Stimulated activated CD8-positive, alpha-beta memory T cell treated with anti-CD3 and anti-CD28 coated beads, Interleukin-4, amount 100 ng/mL, for 24 hours (primary cell): ENCODE measurements around the gene SASH1.

Source experiments
- DNase-seq: peaks from one replicate; pipeline ENCODE4 v3.0.0-alpha.2; 2020; ENCODE audit warnings: low read depth

The SASH1 gene

DNA sequence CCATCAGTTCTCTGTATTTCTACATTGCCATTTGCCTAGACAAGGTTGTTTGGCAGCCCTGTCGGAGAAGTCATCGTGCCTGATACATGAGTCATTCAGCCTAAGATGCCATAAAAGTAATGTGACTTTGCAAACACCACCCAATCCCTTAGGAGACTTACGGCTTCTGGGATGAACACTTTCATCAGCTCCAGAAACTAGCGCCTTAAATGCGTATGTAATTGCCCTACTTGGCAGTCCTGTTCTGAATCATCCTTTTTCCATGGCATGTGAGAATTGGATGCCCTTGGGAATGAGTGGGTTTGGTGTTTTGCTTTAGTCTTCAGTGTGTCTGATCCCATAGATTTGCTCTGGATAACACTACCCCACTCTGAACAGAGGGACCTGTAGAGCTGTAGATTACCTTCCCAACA lies 158.5 kb downstream of the SASH1 start:
- no peak for DNase-seq

DNA sequence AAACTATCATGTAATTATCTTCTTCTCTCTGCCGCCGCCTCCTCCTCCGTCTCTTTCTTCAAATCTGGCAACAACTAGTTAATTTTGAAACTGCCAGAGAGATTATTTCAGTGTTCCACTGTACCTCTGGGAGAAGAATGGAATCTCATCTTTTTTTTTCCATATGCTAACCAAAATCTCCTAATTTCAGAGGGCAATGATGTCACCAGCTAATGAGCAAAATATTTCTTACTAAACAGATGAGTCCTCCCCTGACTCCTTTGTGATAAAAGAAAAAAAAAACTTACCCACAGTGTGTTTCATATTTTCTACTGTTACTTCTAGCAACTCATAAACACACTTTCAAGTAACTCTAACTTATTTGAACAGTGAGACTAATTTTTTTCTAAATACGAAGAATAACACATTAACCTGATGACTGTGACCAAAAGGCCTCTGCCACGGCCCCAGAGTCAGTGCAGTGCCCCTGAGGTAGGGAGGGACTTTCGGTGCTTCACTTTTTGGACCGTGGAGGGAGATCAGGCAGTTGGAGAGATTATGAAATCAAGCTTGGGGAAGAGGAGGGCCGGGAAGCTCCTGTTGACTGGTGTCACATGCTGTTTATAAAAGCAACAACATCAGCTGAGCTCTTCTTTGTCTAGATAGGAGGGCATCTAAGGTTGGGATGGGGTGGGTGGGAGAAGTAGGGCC lies 159.6 kb downstream of the SASH1 start:
- no peak for DNase-seq

DNA sequence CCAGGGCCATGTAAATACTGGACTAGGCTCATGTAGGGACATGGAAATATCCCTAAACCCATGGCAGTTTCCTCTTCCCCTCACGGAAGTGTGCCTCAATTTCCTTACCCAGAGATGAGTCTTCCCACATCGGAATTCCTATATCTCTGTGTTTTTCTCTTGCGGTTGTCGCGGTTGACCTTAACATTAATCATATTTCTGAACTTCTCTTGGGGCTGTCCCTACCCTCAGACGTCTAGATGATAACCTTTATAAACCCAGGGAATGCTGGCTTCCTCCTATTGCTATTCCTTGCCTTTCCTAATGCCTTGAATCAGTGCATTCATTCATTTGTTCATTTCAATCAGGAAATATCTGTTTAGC lies 160.1 kb downstream of the SASH1 start:
- no peak for DNase-seq

DNA sequence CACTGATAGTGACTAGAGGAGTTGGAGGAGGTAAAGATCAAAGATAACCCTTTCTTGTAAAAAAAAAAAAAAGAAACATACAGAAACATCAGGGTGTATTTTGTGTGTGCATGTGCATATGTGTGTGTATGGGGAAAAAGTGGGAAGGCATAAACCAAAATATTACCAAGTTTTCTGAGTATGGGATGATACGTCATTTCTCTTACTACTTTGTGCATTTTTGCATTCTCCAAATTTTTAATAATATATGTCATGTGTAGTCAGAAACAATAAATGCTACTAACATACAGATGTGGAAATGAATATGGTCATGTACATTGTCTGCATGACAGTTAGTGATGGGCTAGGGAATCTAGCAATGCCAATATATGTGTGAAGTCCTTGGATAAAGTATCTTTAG lies 161.1 kb downstream of the SASH1 start:
- no peak for DNase-seq

DNA sequence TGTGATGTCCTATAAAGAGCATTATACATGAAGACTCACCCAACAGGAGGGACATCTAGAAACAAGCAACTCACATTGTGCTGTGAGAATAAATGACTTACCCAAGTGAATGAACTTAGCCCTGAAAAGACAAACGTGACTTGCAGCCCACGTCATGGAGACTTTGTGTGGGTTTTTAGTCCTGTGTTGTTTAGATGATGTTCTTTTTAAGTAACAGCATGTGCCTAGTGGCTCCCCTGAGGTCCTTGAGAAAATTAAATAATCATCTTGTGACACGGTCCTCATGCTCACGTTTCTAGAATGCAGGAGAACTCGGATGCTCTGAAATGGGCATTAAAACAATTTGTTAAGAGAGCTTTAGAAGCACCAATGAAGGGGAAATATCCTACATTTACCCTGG lies 165.1 kb downstream of the SASH1 start:
- DNase-seq = no peak

DNA sequence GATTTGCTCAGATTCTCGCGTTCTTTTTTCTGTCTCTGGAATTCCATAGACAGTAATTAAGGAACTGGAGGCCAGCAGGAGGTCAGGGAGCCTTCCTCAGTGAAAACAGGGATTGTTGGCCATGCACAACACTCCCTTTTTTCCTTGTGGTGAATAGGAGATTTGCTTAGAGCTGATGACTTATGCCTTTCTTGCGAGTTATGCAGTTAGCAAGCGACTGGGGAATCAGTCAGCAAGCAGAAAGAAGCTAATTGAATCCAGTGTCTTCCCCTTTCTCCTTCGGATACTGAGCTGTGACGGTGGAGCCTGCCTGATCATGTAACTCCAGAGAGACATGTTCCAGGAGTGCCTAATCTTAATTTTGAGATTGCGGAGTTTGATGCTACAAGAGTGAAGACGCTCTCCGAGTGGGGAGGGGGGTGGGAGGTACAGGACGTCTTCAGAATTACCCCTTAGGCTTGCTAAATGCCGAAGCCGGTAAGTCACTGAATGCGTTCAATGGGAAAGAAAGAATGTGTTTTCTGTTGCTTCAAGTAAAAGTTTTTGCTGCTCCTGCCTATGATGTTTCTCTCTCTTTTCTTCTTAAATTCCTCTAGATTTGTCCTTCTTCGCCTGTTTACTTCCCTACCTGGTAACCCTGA lies 165.9 kb downstream of the SASH1 start:
- DNase-seq = no peak

DNA sequence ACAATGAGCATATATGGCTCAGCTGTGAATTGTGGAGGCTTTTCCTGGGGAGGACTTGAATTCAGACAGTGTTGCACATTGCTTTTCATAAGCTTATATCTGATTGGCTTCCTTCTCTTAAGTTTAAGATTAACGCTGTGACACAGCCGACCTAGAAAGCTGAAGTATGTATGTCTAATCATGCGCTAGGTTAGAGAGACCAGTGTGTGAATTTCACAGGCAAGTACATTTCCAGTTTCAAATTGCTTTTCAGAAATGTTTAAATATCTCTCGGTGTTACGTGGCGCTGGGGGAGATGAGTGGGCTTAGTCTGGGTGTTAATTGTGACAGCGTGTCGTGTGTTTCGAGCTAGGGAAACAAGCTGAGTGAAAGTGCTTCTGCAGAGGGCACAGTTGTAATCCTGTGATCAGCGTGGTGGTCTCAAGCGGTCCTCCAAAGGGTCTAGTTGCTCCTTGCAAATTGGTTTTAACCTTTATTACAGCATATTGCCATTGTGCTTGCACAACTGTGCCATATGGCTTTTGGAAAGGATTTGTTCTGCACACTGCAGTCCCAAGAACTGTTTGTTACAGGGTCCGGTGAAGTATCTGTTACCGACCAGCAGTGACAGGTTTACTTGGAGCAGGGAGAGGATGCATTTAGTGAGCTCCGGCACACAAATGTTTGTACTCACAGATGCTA lies 166.6 kb downstream of the SASH1 start:
- no peak for DNase-seq

DNA sequence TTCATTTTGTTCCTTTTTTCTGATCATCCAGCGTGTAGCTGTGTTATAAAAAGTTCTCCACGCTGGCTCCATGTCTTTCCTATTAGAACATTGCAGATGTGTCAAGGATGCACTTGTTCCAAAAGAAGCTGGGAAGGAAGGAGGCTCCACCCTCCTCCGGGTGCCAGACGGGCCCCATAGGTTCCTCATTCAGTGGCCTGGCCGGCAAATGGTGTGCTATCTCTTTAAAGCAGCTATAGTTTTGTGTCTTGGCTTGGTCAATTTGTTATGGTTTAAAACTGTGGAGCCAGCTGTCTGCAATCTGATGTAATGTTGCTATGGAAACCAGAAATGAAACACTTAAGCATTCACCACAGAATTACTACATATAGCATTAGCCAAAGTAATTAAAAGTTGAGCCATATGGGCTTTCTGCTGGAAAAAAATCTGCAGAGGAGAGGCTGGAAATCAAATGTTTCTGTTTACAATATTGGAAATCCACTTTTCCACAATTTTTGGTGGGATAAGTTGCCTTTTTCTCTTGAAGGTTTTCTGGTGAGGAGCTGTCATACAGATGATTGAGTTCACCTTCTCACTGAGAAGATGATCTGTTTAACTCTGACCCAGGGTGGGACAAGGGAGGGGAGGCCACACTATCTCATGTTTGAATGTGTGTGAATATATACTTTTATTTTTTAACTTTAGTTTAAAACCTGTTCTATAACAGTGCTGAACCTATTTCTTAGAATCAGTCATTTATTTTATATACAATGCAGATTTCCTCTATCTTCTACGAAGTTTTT lies 167.4 kb downstream of the SASH1 start:
- no peak for DNase-seq

DNA sequence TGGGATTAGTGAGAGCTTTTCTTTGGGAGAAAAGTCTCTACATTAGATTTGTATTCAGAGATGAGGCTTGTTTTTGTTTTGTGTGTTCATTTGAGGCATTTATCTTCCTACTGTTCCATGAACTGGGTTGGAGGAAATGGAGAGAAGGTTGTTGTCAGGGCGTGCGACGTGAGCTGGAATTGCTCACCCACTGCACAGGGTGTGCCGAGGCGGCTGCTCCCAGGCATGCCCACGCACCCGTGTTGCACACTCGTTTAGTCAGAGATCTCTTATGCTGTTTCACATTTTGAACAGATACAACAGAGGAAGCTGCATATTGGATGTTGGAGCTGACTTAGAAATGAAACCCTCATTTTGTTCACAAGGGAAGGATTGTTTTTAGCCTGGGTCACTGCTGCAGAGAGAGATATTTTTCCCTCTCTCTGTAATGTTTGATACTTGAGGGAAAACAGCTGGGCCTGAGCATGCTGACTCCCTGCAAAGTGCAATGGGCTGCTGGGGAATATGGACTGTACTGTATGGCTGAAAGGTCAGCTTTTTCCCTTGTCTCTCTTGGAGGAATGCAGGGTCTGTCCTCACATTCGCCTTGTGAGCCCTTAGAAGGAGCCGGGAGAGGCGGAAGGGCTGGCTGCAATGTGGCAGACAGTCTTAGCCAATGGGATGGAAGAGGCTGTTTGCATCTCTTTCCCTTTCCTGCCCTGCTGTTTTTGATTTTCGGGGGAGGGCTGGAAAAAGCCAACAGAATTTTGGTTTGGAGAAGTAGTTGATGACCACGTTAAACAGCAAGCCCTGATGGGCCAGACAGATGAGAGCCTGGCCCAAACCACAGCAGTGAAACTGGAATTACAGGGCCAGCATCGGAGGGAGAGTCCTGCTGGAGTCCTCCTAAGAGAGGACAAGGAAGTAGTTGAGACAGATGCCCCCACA lies 170.8 kb downstream of the SASH1 start:
- DNase-seq = no peak

DNA sequence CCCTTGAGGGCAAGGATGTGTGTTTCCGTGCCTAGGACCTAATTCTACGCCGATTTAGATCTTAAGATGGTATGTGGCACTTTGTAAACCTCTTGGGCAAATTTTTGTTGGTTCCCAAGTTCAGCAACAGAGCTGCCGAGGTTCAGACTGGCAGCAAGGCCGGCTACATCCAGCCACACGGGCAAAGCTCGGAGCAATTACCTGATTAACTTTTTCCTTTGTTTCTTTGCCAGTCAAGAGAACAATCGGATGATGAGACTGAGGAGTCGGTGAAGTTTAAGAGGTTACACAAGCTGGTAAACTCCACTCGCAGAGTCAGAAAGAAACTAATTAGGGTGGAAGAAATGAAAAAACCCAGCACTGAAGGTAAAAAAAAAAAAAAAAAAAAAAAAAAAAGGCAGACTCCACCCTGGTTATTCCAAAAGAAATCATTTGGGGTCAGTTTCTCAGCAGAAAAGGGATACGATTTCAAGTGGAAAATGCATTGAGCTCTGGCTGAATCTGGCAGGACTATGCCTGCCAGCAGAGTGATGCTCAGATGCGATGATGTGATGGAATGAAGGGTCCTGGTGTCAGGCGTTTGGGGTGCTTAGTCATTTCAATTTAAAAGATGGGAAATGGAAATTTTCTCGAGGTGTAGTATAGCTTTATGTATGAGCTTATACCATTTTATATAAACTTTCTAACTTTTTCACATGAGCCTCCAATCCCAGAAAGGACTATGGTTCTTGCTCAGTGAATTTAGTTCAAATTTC lies 171.6 kb downstream of the SASH1 start:
- DNase-seq = no peak

DNA sequence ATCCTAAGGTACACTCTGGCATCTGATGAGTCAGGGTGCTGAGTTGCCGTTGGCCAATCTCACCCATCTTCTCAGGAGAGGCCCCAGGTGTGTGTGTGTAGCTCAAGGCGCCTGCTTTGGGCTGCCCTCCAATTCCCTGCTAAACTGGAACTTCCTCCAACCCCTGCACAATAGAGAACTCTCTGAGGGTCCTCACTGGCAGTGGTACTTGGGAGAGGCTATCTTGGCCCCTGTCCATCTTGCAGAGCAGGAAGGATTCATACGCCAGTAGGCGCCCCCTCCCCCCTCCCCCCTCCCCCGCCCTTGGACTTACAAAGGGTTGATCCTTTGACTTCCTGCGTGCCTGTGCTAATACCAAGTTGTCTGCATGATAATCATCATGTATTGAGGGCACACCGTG lies 173.6 kb downstream of the SASH1 start:
- no peak for DNase-seq

DNA sequence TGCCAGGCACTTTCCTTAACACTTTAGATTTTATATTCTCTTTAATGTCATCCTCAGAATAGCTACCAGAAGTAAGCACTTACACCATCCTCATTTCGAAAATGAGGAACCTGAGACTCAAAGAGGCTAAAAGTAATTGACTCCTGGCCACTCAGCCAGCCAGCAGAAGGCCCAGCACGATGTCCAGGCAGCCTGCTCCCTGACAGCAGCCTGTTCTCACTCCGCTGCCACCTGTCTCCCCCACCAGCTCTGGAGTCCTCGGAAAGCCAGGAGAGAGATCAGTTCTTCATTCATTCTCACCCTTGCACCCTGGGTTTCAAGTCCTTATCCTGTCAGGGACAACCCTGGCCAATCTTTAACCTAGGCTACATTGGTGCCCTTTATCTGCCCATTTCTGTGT lies 174.0 kb downstream of the SASH1 start:
- no peak for DNase-seq

DNA sequence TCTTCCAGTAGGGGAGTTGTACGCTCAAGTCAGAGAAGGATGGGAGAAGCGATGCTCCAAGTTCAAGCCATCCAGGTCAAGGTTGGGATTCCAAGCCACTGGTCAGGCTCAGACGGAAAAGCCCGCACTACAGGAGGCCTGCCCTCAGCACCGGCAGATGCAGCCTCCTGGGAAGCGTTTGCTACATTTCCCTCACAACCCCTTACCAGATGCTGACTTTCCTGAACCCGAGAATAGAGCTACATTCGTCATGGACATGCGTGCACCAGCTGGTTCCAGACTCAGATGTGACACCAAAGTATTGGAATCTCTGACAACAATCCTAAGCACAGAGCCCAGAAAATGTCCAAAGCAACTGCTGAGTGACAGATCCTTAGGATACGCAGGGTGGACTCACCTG lies 174.8 kb downstream of the SASH1 start:
- DNase-seq = no peak

DNA sequence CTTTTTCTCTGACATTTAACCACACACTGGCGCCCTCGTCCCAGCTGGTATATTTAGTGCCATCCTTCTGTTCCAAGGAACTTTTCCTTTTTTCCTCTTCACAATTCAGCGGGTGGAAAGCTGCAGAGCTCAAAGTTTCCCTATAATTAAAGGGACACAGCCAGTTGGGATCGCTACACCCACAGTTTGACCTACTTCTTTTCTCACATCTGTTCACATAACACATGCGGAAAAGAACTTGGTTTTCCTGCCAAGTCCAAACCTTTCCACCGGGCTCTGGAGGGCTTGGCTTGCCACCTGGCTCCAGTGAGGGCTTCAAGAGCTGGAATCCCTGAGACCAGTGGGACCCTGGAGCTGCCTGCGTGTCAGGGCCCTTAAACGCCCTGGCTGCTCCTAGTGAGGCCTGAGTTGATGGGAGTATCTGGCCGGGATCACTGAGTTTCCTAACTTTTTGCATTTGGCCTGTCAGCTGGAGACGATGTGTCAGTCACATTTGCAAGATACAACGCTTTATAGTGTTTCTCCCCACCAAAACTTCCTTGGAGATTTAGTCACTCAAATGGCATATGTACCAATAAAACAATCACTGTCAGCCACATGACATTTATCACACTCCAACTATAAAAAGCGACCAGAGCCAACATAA lies 176.0 kb downstream of the SASH1 start:
- DNase-seq = no peak

DNA sequence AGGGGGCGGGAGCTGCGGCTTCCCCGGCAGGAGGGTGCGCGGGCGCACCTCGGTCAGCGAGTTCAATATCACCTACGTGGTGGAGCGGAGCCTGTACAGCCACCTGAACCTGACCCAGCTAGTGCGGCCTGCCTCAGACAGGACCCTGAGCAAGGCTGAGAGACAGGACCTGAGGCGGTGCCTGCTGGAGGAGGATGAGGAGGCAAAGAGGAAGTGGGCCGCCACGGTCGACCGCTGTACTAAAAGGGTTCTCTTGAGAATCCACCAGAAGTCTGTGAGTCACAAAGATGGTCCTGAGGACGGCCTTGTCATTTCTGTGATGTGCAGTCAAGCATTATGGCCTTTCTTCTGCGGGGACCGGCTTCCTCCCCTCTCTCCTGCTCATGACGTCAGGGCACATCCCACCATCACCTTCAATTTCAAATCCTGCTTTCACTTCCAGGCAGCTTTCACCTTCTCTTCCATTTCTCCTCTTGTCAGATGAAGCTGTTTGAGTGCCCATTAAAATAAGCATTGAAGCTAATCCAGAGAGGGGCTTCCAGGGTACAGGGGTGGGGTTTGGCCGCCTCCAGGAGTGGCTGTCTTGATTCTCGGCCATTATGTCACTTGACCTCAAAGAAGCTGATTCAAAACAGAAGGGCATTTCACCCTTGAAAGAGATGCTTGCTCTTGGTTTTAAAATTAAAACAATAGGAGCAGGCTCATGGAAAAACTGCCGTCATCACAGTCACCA lies 177.6 kb downstream of the SASH1 start:
- DNase-seq = no peak

DNA sequence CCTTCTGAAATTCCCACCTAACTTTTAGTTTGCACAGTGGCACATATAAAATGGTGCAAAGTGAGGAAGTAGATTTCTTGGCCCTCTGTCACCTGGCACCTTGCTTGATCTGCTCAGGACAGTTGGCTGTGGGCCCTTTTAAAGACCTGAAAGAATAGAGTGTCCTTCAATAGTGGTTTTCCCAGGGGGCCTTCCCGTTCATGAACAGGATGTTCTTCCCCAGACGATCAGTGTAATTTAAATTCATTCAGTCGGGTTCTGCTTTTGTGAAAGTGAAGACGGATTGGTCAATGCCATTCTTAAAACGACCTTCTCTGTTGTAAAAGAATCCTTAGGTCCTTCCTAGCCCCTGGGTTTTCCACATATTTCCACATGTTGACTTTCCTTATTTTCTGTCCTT lies 178.5 kb downstream of the SASH1 start:
- no peak for DNase-seq

DNA sequence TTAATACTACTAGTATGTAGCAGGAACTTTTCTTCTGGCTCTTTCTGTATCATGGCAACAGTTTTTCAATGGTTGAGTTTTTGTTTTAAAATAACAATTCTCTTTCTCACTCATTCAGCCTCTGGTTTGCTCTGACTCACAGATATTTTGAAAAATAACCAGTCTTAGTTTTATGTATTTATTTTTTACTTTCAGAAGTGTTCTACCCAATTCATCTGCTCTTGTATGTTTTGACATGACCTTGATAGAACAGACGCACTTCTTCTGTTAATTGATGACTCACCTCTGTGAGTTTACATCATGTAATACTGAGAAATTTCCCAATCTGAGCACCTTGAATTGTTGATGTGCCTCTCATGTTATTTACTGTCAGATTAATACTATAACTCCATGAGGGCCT lies 178.9 kb downstream of the SASH1 start:
- no peak for DNase-seq

DNA sequence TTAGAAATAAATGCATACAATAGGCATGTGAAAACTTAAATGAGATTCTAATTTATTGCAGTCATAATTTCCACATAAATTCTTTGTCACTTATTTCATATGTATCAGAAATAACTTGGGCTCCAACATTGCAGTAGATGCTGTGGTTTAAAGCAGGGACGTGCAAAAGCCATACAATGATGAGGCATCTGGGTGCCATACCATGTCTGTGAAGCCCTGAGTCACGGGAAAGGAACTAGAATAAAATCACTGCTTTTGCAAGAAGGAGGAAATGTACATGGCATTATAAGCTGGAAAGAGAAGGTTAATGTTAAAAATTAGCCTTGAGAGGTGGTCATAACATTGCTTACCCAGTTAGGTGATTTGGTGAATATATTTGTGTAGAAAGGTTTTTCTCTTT lies 180.4 kb downstream of the SASH1 start:
- DNase-seq = no peak

DNA sequence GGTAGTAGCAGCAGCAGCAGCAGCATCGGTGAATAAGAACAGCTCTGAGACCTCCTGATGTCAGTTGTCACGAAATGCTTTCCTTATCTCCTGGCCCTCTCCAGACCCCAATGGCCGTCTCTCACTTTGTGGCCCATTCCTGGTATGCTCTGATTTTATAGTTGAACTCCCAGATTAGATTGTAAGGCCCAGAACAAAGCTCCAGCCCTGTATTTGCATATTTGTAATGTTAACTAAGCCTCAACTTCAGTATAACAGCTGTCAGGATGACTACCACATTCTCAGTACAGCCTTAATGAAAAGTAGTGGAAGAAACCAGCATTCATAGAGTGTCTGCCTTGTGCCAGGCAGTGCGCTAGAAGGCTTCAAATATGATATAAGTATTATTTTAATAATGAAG lies 180.9 kb downstream of the SASH1 start:
- no peak for DNase-seq

DNA sequence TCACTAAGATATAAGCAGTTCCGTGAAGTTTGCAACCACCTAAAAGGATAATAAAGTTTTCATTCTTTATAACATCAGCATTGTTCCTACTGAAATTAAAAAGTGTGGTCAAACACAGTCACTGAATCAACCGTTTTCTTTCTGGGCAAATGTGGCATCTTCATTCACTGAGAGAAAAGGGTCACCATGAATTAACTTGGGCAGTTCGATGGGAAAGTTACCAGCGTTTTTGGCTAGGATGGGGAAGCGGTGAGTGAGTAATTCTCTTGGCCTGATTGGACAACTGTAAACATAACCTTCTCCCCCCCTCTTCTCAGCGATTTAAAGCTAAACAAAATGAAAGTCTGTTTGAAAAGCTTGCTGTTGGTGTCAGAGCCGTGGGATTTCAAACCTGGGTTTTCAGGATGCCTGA lies 181.8 kb downstream of the SASH1 start:
- no peak for DNase-seq
